Posterior vena cava (tissue), 2 donors: Measurements from ENCODE around the gene CPSF3. TPM values are rescaled to one million over a fixed set of nuclear protein-coding genes. Genes with fewer than 3 reads are reported as not detected.
"Not testable (repeated sequence)": the region's sequence is repeated elsewhere in the genome, so short reads cannot be mapped to it uniquely, and the experiment has no call there.

Source experiments
- DNase-seq: peaks from one replicate; pipeline ENCODE4 v3.0.0-alpha.2; 2020; ENCODE audit warnings: low spot score
- intact Hi-C, 2 donors: fragments of 100-400 bp; cut with DNase I; formaldehyde crosslinking; loops; one replicate each; pipeline versions ENCODE4 v1.14.1 to v1.14.2; 2022 to 2023
- total RNA-seq, 2 donors: library from RNA; stranded (reverse); fragmentation: NEBNext Ultra II Directional; extraction: Animal tissue kit (Norgen Biotek cat#: 25700); gene quantifications; one replicate each; pipeline ENCODE4 v1.2.1, GENCODE V29; 2021
- donor health status: DM: yes; HTN: yes; CAD: no.
- donor health status: DM: yes; HTN: yes; CAD: no.

CPSF3 gene
- total RNA-seq, 2 donors from 2014 or later: 18.2 to 18.7 TPM

DNA sequence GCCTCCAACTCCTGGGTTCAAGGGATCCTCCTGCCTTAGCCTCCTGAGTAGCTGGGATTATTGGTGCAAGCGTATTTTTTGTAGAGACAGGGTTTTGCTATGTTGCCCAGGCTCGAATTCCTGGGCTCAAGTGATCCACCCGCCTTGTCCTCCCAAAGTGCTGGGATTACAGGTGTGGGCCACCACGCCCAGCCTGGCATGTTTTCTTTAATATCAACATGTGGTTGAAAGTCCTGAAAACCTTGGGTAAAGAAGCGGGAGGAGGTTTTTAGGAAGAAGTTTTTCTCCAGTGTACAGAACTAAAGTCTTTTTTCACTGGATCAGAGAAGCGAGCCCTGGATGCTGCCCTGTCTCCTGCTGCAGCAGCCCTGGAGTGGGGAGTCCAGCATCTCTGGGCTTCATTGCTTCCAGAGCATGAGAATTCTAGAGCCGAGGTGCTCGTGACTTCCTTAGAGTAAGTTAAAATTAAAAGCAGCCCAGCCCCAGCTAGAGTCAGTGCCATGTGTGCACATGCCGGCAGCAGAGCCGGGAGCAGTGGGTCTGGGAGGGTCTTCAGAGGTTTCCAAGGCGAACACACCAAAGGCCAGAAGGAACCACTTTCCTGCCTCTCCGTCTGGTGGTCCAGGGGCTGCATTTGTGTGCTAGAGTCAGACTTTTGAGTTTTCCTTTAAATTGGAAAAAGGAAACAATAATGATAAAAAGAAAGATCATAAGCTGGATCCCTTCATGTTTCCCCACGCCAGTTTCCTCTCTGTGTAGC, 31.3 kb upstream of the CPSF3 start:
- intact Hi-C loops: no loop called here
- peak; percentile 51 for DNase-seq

DNA sequence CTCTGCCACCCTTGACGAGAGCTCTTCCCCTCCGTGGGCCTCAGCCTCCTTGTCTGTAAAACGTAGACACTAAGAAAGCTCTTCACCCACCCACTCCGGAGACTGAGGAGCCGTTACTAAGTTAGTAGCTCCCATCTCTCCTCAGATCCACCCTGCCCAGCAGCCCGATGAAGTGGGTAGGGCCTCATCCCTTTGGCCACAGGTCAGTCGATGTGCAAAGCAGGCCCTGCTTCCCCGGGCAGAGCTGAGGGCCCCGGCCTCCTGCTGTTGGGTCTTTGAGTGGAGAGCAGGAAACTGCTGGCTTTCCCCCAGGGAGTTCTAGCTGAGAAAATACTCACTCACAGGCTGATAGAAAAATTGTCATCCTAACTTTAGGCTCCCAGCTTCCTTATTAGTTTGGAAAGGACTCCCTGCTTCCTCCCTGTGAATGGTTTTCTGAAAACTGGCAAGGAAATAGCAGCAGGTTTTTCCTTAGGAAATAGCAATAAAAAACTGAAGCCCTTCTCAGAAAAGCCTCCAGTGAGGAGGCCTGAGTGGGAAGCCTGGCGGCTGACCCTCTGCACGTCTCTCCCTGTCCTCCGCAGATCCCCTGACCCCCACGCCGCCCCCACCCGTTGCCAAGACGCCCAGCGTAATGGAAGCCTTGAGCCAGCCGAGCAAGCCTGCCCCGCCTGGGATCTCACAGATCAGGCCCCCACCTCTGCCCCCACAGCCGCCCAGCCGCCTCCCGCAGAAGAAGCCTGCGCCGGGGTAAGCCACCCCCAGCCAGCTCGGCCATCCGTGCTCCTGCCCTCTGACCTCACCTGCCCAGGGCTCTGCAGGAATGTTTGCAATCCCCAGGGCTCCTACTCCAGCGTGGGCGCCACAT, 30.3 kb upstream of the CPSF3 start:
- peak; percentile 85 for DNase-seq
- intact Hi-C loops: no loop called here

DNA sequence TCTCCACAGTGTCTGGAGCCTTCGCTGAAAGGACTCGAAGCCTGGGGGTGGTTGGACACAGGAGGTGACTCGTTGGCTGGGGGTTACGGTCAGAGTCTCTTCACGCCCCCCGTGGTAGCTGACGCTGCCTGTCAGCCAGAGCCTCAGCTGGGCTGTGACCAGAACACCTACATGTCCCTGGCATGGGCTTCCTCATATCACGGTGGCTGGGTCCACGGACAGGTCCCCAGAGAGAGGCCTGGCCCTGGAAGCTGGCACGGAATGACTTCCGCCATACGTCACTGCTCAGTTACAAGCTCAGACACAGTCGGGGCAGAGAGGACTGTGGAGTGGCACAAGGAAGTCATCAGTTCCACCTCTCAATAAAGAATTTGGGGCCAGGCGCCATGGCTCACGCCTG, 28.6 kb upstream of the CPSF3 start:
- DNase-seq: peak; percentile 75

DNA sequence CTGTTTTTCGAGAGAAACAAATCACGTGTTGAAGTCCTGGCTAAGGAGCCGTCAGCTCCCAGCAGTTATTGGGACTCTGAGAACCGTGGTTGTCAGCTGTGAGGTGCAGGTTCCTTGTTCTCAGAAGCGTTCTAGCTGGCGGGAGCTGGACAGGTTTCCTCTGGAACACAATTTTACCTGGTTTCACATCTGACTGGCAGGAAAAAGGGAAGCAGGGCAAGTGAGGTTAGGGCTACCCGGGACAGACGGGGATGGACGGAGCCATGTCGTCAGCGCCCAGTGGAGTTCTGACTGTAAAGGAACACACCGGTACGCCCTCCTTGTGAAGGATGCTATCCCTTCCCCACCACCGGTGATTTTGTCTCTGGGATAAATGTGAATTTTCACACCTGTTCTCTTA, 26.3 kb upstream of the CPSF3 start:
- intact Hi-C loops: no loop called here
- peak; percentile 54 for DNase-seq

More for the DNA sequence above, 28.6 kb upstream of the CPSF3 start:
- intact Hi-C loops: no loop called here

DNA sequence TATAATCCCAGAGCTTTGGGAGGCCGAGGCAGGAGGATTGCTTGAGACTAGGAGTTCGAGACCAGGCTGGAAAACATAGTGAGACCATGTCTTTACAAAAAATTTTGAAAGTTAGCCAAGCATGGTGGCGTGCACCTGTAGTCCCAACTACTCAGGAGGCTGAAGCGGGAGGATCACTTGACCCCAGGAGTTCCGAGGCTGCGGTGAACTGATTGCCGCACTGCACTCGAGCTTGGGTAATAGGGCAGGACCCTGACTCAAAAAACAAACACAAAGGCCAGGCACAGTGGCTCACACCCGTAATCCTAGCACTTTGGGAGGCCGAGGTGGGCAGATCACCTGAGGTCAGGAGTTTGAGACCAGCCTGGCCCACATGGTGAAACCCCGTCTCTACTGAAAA, 25.2 kb upstream of the CPSF3 start:
- DNase-seq, intact Hi-C loops: not testable (repeated sequence)

DNA sequence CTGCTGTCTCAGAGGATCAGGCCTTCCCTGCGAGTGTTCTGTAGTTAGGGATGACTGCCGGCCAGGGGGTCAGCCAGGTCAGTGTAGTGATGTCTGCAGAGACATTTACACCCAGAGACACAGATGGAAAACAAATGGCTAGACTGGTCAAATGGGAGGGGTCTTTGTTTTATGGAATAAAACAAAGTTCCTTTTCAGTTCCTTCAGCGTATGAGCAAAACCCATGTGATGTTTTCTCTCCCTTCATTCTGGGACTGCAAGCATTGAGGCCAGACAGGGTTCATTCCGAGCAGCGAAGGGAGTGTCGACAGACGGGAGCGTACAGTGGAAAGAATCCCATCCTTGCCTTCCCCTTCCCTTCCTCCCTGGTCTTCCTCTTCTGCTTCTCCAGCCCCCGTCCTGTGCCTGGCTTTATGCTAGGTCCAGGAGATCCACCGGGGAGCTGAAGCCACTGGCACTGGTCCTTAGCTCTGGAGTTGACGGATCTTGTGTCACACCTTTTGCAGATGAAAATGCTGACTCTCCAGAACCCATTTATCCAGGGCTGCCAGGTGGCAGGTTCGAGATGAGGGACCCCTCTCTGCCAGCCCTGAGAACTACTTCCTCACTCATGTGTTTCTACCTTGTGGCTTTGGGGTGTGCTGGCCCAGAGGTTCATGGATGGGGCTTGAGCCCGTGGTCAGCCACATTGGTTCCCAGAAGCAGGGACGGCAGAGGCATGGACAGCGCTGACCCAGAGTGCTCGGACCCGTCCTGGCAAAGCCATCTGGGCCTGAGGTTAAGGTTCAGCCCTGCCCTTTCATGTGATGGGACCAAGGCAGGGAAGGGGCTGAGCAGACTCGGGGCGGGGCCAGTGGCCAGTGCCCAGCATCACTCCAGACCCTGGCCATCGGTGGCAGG, 24.3 kb upstream of the CPSF3 start:
- intact Hi-C loops: no loop called here
- peak; percentile 88 for DNase-seq

DNA sequence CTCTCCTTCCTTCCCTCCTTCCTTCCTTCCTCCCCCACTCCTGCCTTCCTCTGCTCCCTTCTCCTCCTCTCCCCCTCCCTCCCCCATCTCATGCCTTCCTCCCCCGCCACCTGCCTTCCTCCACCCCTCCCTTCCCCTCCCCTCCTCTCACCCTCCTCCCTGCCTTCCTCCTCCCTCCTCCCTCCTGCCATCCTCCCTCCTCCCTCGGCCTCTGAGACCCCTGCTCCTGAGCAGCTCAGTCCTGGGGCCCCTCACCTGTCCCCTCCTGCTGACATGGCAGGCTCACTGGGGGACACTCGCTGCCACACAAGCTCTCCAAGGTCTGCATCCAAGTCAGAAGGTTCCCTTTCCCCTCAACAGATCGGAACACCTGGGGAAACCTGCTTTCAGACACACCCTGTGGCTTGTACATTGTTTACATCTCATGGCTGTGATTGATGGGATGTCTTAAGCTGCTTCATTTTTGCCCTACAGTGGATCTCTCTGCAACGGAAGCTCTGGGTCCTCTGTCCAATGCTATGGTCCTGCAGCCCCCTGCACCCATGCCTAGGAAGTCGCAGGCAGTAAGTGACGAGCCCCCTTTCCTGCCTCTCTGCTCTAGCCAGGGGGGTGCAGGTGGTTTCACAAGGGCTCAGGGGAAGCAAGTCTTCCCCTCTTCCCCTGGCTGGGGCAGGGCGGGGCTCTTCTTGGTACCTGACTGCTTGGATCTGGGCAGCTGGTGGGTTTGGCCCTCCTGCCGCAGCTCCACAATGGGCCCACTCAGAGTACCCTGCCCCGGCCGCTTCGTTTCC, 23.0 kb upstream of the CPSF3 start:
- peak; percentile 64 for DNase-seq
- intact Hi-C loops: no loop called here

DNA sequence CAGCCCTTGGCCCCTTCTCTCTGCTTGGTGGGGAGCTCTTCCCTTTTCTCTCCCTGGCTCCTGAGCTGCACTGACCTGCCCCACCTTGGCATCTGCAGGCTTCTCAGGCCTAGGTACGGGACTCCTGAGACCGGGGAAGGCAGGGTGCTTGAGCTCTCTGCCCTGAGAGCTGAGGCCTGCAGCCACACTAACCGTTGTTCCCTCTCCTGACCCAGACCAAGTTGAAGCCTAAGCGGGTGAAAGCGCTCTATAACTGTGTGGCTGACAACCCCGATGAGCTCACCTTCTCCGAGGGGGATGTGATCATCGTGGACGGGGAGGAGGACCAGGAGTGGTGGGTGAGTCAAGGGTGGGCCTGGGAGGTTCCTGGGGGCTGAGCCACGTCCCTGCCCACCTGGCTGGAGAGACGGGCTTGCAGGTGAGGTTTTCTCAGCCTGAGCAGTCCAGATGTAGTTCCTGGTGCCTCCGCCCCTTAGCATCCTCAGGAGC, 22.4 kb upstream of the CPSF3 start:
- peak; percentile 64 for DNase-seq
- intact Hi-C loops: no loop called here

DNA sequence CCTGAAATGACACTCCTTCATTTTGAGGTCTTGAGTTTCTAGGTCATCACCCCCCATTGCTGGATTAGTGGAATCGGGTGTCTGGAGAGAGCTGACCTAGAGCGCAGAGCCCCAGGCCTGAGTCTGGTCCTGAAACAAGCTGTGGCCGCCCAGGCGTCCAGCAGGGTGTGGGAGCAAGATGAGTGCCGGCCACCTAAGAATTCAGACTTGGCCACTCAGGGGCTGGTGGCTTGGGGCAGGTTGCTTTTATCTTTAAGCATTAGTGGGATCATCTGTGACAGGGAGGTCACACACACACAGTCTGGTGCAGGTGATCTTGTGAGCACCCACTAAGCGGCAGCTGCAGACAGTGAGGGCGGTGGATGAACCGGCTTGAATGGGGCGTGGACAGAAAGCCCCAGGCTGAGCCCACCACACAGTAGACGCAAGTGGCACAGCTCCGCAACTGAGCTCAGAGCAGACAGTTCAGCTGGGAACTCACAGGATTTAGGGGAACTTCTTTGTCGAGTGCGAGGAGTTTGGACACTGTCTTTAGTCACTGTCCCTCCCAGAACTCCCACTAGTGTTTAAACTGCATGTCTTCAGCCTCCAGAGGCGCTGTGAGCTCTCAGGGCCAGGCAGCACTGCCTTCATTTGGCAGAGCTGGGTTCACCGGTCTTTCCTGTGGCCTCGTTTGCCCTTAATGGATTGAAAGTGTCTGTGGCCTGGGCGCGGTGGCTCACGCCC, 21.6 kb upstream of the CPSF3 start:
- intact Hi-C loops: no loop called here

DNA sequence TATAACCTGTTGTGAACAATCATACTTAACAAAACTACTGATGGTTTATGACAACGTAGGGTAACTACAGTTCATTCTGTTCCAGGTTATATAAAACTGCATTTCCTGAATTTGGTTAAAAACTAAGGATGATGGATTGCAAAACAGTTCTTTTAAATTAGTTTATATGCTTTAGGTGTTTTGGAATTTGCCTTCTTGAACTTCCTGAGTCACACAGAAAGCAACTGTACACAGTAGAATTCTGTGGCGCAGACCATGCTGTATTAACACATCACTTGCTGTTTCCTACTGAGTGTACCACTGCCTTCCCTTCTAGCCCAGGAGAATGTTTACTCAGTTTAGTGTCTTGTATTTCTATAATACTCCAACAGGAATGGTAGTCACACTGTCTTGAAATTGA, 19.5 kb upstream of the CPSF3 start:
- intact Hi-C loops: no loop called here
- no peak for DNase-seq

More for the DNA sequence above, 21.6 kb upstream of the CPSF3 start:
- peak; percentile 61 for DNase-seq

DNA sequence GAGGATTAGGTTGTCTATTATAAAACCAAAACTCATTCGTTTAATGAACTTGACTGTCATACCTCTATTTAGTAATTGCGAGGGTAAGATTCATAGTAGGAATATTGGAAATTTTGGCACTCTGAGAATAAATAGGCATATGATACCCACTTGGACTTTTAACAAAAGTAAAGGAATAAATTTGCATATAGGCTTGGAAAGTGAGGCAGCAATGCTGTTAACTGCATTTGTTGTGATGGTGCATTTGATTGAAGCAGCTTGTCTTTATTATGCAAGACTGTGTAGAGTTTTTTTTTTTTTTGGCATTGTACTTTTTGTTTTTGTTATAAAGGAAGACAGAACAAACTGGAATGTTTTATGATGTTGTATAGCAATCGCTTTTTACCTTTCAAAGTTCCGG, 19.0 kb upstream of the CPSF3 start:
- DNase-seq: no peak
- intact Hi-C loops: no loop called here

DNA sequence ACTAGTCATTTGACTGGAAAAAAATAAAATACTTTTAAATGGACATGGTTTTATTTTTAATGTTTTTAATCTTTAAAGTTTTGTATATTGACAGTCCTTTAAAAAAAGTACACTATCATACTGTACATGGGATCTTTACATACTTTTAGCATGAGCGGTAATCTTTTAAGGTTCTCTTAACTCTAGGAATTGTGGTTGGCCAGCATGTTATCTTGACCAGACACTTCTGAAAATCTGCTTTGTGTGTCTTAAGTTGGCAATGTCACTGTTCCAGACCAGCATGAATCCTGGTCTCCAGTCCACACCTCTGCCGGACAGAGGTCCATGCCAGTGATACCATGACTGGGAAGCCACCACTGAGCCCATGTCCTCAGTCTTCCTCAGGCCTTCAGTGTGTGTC, 17.8 kb upstream of the CPSF3 start:
- intact Hi-C loops: no loop called here
- no peak for DNase-seq

DNA sequence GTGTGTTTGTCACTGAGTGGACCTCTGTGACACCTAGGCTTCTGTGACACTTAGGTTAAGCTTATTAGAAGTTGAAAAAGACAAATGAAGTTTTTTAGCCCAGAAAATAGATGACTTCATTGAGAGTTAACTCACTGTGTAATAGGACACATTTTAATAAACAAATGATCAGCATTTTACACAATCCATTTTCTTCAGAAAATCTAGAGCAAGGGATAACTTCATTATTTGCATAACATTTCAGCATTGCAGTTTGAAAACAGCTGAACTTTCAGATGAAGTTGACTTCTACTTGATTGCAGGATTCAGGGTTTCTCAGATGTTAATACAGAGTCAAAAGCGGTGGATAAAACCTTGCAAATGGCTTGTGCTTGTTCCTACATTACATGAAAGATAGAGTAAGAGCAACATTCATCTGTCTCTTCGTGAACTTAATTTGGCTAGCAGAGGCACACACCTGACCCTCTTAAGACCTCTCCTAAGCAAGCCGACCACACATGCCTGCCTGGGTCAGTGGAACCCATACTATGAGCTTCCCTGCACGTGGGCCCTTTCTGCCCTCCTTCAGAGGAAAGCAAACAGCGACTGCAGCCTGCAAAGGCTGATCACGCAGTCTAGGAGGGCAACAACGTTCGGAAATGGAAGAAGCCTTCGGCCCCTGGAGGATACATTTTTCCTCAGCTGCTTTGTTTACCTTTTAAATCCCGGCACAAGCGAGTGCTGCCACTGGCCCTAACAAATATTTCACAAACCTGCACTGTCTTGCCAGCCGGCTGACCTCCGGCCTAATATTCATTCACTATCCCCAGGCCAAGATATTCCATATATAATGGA, 16.7 kb upstream of the CPSF3 start:
- intact Hi-C loops: no loop called here
- DNase-seq: no peak

DNA sequence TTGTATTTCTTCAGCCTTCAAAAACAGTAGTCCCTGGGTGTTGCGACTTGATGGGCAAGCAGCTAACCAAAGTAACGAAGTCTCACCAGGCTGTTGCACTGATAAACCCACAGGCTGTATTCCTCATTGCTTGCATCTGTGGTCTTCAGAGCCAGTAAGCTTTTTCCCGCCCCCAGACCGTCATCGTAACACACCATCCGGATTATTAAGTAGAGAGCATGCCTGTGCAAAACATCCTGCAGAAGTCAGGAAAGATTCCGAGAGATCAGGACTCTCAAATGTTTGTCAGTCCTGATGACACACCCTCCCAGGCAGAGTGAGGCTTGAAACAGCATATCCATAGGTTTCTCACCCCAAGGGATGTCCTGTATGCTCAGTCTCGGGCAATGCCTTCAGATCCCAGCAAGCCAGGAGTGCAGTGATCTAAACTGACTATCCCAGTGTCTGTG, 16.1 kb upstream of the CPSF3 start:
- intact Hi-C loops: no loop called here
- no peak for DNase-seq

DNA sequence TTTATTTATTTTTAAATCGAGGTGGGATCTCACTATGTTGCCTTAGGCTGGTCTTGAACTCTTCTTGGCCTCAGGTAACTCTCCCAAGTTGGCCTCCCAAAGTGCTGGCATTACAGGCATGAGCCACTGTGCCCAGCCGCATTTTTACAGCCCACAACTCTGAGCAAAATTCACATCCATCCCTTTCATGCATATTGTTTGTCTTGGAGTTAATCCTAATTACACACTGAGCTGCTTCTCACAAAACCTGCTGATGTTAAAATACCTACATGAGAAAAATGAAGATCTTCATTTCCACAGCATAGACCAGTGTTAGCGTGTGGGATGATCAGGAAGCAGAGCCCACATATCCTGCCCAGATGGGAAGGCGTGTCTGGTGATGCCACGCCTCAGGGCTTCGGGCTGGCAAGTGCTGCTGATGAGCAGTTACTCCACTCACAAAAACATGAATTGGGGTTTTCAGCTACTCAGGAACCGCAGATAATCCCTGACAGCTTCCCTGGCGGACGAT, 14.8 kb upstream of the CPSF3 start:
- DNase-seq: no peak
- intact Hi-C loops: no loop called here

DNA sequence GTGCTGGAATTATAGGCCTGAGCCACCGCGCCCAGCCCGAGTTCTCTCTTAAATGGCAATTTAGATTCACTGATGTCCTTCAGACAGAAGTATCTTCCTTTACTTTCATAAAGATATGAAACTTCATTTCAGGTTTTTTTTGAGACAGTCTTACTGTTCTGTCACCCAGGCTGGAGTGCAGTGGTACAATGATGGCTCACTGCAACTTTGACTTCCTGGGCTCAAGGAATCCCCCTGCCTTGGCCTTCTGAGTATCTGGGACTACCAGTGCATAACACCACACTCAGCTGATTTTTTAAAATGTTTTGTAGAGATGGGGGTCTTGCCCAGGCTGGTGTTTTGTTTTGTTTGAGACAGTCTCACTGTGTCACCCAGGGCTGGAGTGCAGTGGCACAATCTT, 13.3 kb upstream of the CPSF3 start:
- intact Hi-C loops: no loop called here
- no peak for DNase-seq

DNA sequence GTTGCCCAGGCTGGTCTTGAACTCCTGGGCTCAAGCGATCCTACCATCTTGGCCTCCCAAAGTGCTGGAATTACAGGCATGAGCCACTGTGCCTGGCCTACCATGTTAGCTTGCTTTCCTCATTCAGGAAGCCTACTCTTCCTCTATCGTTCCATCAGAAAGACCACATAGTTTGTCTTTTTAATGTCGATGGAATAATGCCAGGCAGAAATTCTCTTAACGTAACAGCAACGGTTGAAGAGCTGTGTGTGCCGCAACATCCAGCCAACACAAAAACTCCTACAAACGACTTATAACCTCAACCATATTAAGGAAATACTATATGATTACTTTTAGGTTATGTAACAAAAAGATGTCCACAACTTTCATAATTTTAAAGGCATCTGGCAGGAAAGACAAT, 10.7 kb upstream of the CPSF3 start:
- no peak for DNase-seq
- intact Hi-C loops: no loop called here
